ENCODE measurements around the gene PHF14.

Gene PHF14

GRCh38 chr7:11077816-11078215 lies 104.1 kb downstream of the PHF14 start:
- TF ChIP-seq, protein P1, sequence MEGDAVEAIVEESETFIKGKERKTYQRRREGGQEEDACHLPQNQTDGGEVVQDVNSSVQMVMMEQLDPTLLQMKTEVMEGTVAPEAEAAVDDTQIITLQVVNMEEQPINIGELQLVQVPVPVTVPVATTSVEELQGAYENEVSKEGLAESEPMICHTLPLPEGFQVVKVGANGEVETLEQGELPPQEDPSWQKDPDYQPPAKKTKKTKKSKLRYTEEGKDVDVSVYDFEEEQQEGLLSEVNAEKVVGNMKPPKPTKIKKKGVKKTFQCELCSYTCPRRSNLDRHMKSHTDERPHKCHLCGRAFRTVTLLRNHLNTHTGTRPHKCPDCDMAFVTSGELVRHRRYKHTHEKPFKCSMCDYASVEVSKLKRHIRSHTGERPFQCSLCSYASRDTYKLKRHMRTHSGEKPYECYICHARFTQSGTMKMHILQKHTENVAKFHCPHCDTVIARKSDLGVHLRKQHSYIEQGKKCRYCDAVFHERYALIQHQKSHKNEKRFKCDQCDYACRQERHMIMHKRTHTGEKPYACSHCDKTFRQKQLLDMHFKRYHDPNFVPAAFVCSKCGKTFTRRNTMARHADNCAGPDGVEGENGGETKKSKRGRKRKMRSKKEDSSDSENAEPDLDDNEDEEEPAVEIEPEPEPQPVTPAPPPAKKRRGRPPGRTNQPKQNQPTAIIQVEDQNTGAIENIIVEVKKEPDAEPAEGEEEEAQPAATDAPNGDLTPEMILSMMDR (IDR thresholded peaks at IDR 0.05; ENCODE audit: insufficient read depth, low read length, missing control alignments), result no peak
- POLR2A ChIA-PET, result interaction anchor here (0.6 kb wide), 1 partner anchor 44 kb away, joined by 3 read pairs; no protein-coding TSS in a partner anchor
- peak; percentile 3 for DNase-seq (ENCODE audit: low read depth, low spot score)
- CTCF ChIA-PET, result no interaction called here
- H3K4me3 ChIP-seq (ENCODE audit: low read depth, low read length), result no peak overlapping the region

DNA sequence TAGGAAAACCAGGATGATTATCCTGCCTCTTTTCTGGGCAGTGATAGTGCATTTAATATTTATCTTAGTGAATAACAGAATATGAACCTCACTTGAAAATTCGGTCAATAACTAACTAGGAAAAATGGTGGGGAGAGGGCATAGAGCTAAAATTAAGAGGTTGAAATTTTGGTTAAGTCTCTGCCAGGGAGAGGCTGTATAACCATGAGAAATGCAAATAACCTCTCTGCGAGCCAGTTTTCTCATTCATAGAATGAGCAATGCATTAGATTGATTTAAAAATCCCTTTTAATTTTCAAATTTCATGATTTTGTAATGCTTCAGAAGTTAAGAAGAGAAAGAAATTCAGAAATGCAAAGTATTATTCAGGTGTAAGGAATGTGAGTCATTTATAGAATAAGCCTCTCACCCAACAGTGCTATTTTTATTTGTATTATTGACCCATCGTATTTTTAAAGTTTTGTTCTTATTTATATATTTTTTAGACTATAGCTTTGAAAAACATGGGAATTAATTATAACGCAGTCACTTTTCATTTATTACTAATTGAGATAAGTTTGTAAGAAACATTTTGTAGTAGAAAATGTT lies 104.7 kb downstream of the PHF14 start:
- DNase-seq (ENCODE audit: low read depth, low spot score), result no peak
- ChIA-PET POLR2A (interaction anchor here (0.6 kb wide), 1 partner anchor 44 kb away, joined by 3 read pairs; no protein-coding TSS in a partner anchor), CTCF (no interaction called here)
- H3K4me3 ChIP-seq (ENCODE audit: low read depth, low read length), result no peak overlapping the region
- TF ChIP-seq, protein P1 (IDR thresholded peaks at IDR 0.05; ENCODE audit: insufficient read depth, low read length, missing control alignments), result no peak

- TF ChIP-seq, protein P1 (IDR thresholded peaks at IDR 0.05; ENCODE audit: insufficient read depth, low read length, missing control alignments), result no peak
- ChIA-PET POLR2A (no interaction called here), CTCF (interaction anchor here (0.7 kb wide), 1 partner anchor 12 kb away, joined by 3 read pairs; no protein-coding TSS in a partner anchor)
- DNase-seq (ENCODE audit: low read depth, low spot score), result no peak
- H3K4me3 ChIP-seq (ENCODE audit: low read depth, low read length), result no peak overlapping the region
Measured at GRCh38 chr7:11079907-11080306, 106.2 kb downstream of the PHF14 start.

DNA sequence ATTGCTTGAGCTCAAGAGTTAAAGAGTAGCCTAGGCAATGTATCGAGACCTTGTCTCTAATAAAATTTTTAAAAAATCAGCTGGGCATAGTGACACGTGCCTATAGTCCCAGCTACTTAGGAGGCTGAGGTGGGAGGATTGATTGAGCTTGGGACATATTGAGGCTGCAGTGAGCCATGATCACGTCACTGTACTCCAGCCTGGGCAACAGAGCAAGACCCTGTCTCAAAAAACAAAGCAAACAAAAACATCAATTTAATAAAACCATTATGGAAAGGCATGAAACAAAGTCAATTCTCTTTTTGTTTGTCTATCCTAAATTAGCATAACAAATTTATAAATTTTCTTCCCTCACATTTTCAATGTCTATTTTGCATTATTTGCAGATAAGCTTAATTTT lies 108.4 kb downstream of the PHF14 start:
- ChIA-PET POLR2A (no interaction called here), CTCF (interaction anchor here (0.6 to 1.1 kb wide), 2 partner anchors 13 to 16 kb away, joined by 3 to 5 read pairs; no protein-coding TSS in a partner anchor)
- H3K4me3 ChIP-seq (ENCODE audit: low read depth, low read length), result no peak overlapping the region
- TF ChIP-seq, protein P1 (IDR thresholded peaks at IDR 0.05; ENCODE audit: insufficient read depth, low read length, missing control alignments), result no peak
- no peak for DNase-seq (ENCODE audit: low read depth, low spot score)

- H3K4me3 ChIP-seq (ENCODE audit: low read depth, low read length), result no peak overlapping the region
- TF ChIP-seq, protein P1 (IDR thresholded peaks at IDR 0.05; ENCODE audit: insufficient read depth, low read length, missing control alignments), result no peak
- CTCF ChIA-PET, result interaction anchor here (1.1 kb wide), 1 partner anchor 12 kb away, joined by 3 read pairs; no protein-coding TSS in a partner anchor
- no peak for DNase-seq (ENCODE audit: low read depth, low spot score)
- POLR2A ChIA-PET, result no interaction called here
Measured at GRCh38 chr7:11082552-11083213, 109.0 kb downstream of the PHF14 start.

DNA sequence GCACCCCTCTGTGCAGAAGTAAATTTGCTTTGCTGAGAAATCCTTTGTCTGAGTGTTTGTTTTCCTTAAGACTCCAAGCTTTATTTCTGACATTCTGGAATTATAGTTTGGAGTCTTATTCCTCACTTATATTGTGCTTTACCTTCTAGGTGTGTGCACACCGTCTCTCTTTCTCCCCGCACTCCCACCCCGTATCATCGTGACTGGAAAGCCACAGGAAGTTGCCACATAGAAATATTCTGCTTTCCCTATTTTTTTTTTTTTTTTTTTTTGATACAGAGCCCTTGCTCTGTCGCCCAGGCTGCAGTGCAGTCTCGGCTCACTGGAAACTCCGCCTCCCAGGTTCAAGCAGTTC lies 109.5 kb downstream of the PHF14 start:
- DNase-seq (ENCODE audit: low read depth, low spot score), result no peak
- ChIA-PET CTCF (interaction anchor here (1.1 kb wide), 1 partner anchor 12 kb away, joined by 3 read pairs; no protein-coding TSS in a partner anchor), POLR2A (no interaction called here)
- no peak overlapping the region for H3K4me3 ChIP-seq (ENCODE audit: low read depth, low read length)
- TF ChIP-seq, protein P1 (IDR thresholded peaks at IDR 0.05; ENCODE audit: insufficient read depth, low read length, missing control alignments), result no peak
